ENCODE measurements around the gene C12orf57. TPM values are rescaled to one million over a fixed set of nuclear protein-coding genes. Genes with fewer than 3 reads are reported as not detected.

C12orf57 gene
- total and polyA plus RNA-seq, 10 of the 15 experiments (the other 5 are each of a cell fraction or from before 2014, with no cell fraction given) = 64.5 to 377 (median 211) TPM

DNA sequence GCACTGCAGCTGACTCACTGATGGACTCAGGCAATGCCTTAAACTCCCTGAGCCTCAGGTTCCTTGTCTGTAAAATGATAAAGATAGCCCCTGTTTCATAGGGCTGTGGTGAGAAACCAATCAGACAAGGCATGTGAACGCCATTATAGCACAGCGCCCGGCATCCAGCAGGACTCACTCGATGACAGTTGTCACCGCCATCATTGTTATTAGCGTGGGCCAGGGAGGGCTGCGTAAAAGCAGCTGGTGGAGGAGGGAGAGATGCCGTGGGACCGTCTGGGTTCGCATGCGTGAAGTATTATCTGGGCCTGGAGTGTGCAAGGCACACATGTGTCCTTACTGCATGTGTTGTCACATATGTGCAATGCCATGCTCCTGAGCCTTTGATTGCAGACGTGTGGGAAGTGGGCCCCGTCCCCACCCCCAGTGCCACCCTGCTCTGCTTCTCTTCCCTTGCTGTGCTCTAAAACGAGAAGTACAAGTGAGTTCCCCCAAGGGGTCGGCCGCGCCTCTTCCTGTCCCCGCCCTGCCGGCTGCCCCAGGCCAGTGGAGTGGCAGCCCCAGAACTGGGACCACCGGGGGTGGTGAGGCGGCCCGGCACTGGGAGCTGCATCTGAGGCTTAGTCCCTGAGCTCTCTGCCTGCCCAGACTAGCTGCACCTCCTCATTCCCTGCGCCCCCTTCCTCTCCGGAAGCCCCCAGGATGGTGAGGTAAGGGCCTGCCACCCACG lies 7.2 kb downstream of the C12orf57 start, which contains the start of gene PTPN6 (continued):
- TF ChIP-seq ZBTB11 (CRISPR knock-in tag; IDR thresholded peaks at IDR 0.05) (no peak), ETV6 (conservative IDR thresholded peaks at IDR 0.05 in 1 of 2, IDR thresholded peaks at IDR 0.05 in 1 of 2; ENCODE audit: borderline replicate concordance in 1 of 2, low read depth in 1 of 2) (no peak; a peak in 1 of 4 replicates), CHD1 (IDR thresholded peaks at IDR 0.05; ENCODE audit: low read depth, low read length) (no peak), PAX8 (IDR thresholded peaks at IDR 0.05) (no peak), KDM1A (IDR thresholded peaks at IDR 0.05; ENCODE audit: borderline replicate concordance) (no peak), FOS (IDR thresholded peaks at IDR 0.05; ENCODE audit: borderline replicate concordance, extremely low read depth, insufficient read length) (no peak), PBX3 (IDR thresholded peaks at IDR 0.05; ENCODE audit: insufficient replicate concordance, low read depth, low read length) (peak; percentile 59), NFYA (IDR thresholded peaks at IDR 0.05; ENCODE audit: borderline replicate concordance, low read depth, low read length) (no peak), MTA3 (IDR thresholded peaks at IDR 0.05; ENCODE audit: borderline replicate concordance, low read length) (no peak), SRF (IDR thresholded peaks at IDR 0.05; ENCODE audit: low read depth in 2 of 2, low read length in 2 of 2) (no peak), ZNF687 (IDR thresholded peaks at IDR 0.05) (peak; percentile 71), FOXM1 (IDR thresholded peaks at IDR 0.05; ENCODE audit: low read depth, low read length) (no peak), NFXL1 (IDR thresholded peaks at IDR 0.05; ENCODE audit: borderline replicate concordance) (no peak), KLF5 (IDR thresholded peaks at IDR 0.05; ENCODE audit: partially characterized antibody) (peak; percentile 33), NR2C1 (IDR thresholded peaks at IDR 0.05) (peak; percentile 37; the same call in 1 of the 2 replicates), RB1 (IDR thresholded peaks at IDR 0.05; ENCODE audit: borderline replicate concordance) (no peak; the same call in 1 of the 2 replicates), SMAD1 (IDR thresholded peaks at IDR 0.05; ENCODE audit: low read depth, partially characterized antibody) (no peak), ZNF207 (IDR thresholded peaks at IDR 0.05; ENCODE audit: borderline replicate concordance) (no peak), POLR2AphosphoS5 (IDR thresholded peaks at IDR 0.05; ENCODE audit: low read length) (peak; percentile 84)
- TF ChIP-seq, protein P1, sequence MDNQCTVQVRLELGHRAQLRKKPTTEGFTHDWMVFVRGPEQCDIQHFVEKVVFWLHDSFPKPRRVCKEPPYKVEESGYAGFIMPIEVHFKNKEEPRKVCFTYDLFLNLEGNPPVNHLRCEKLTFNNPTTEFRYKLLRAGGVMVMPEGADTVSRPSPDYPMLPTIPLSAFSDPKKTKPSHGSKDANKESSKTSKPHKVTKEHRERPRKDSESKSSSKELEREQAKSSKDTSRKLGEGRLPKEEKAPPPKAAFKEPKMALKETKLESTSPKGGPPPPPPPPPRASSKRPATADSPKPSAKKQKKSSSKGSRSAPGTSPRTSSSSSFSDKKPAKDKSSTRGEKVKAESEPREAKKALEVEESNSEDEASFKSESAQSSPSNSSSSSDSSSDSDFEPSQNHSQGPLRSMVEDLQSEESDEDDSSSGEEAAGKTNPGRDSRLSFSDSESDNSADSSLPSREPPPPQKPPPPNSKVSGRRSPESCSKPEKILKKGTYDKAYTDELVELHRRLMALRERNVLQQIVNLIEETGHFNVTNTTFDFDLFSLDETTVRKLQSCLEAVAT (IDR thresholded peaks at IDR 0.05) = peak; percentile 86

Measured in GM12878 (cell line).